GM13977 (cell line): Measurements from ENCODE around the gene ARL4D.

Experiments
- DNase-seq: peaks from one replicate; pipeline ENCODE4 v3.0.0; 2012; ENCODE audit warnings: low spot score
- in situ Hi-C: fragments of 300-500 bp; cut with MboI; formaldehyde crosslinking; loops from one replicate; pipeline ENCODE4 v1.12.0; 2022; ENCODE audit warnings: low sequenced_read_pairs, low pct_unique_long_range_greater_than_20kb, mixed read lengths, inconsistent platforms; ENCODE audit not compliant: unreplicated experiment
- TF ChIP-seq, protein P1 (sequence below): IDR thresholded peaks from 2 replicates; pipeline ENCODE4 v1.5.1; 2012; ENCODE audit warnings: mild to moderate bottlenecking, control low read depth; ENCODE audit not compliant: insufficient read depth; ENCODE audit errors: extremely low read depth, missing control alignments

The ARL4D gene

DNA sequence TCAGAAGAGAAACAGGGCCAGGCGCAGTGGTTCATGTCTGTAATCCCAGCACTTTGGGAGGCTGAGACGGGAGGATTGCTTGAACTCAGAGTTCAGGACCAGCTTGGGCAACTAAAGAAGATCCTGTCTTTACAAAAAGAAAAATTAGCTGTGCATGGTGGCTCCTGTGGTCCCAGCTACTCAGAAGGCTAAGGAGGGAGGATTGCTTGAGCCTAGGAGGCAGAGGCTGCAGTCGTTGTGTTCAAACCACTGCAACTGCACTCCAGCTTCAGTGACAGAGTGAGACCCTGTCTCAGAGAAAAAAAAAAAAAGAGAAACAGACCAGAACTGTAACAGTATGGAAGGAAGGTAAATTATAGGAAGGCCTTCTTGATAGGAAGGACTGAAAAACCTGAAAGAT, 10.3 kb downstream of the ARL4D start:
- TF ChIP-seq, protein P1, sequence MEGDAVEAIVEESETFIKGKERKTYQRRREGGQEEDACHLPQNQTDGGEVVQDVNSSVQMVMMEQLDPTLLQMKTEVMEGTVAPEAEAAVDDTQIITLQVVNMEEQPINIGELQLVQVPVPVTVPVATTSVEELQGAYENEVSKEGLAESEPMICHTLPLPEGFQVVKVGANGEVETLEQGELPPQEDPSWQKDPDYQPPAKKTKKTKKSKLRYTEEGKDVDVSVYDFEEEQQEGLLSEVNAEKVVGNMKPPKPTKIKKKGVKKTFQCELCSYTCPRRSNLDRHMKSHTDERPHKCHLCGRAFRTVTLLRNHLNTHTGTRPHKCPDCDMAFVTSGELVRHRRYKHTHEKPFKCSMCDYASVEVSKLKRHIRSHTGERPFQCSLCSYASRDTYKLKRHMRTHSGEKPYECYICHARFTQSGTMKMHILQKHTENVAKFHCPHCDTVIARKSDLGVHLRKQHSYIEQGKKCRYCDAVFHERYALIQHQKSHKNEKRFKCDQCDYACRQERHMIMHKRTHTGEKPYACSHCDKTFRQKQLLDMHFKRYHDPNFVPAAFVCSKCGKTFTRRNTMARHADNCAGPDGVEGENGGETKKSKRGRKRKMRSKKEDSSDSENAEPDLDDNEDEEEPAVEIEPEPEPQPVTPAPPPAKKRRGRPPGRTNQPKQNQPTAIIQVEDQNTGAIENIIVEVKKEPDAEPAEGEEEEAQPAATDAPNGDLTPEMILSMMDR = no peak
- DNase-seq = no peak
- in situ Hi-C loops = no loop called here

DNA sequence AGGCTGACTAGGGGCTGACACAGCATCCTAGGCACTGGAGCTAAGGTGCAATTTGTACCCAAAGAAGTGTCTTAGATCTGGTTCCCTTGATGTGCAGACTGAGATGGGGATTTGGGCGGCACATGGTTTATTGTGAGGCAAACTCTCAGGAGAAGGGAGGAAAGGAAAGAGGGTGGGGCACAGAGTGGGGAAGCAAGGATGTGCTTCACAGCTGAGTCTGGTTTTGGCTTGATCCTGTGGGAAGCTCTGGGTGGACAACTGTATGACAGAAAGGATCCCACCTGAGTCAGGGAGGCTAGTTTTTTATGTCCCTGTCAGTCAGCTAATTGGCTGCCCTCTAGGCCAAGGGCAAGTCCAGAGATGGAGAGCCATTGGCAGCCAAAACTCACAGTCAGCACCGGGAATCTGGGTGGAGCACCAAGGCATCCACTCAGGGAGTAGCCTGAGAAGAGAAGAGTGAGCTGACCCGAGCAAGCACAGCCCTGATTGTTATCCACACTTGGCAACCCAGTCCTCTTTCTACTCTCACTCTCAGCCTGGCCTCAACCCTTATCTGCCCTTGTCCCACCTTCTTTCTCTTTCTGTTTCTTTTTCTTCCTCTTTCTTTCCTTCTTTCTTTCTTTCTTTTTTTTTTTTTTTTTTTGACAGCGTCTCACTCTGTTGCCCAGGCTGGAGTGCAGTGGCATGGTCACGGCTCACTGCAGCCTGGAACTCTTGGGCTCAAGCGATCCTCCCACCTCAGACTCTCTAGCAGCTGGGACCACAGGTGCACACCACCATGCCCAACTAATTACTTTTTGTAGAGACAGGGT, 12.0 kb downstream of the ARL4D start:
- in situ Hi-C loops = no loop called here
- TF ChIP-seq, protein P1 = no peak
- DNase-seq = no peak

DNA sequence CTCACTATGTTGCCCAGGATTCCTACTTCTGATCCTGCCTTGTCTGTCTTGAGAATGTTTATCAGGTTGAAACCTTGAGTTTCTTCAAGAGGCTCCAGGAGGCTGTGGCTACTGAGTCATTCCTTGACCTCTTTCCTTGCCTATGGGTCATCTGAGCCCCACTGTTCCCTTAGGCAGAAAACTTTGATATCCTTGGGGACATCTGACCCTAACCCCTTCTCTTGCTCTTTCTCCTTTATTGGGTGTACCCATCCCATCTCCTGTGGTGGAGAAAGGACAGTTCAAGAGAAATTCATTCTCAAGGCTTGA, 12.5 kb downstream of the ARL4D start:
- in situ Hi-C loops = no loop called here
- TF ChIP-seq, protein P1 = no peak
- DNase-seq = no peak

- no peak for DNase-seq
- TF ChIP-seq, protein P1 = no peak
- in situ Hi-C loops = no loop called here
Measured at GRCh38 chr17:43411749-43412148, 13.0 kb downstream of the ARL4D start.

GRCh38 chr17:43412166-43412565, 13.4 kb downstream of the ARL4D start:
- no peak for DNase-seq
- TF ChIP-seq, protein P1 = no peak
- in situ Hi-C loops = no loop called here

DNA sequence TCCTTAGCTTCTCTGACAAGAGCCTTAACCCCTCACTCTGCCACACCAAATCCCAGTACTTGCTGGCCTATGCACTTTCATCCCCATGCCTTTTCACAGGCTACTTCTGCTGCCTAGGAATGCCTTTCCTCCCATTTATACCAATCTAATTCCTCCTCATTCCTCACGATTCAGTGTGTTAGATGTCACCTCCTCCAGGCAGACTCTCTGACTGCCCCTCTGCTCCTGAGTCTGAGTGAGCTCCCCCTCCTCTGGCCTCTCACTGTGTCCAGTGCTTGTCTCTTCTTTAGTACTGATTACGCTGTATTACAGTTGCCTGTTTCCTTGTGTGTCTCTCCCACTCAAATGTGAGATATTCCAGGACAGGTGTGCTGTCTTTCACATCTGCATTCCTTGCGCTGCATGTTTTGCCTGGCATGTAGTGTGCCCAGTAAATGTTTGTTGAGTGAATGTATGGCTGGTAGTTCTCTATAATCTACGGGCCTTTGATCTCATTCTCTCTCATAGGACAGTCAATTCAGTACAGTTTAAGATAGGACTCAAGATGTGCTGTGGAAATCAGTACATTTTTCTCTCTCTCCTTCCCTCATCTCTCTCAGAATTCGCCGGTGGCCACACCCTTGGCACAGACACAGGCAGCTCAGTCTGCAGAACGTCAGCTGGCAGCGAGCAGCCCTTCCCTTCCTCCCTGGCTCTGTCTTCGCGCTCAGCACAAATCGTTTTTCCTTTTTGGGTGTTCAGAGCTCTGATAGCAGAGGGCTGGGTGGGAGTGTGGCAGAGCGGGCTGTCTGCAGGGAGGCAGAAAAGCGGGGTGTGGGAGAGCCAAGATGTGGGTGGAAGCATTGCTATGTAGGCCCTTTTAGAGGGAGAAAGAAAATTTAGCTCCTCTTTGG, 18.5 kb downstream of the ARL4D start:
- in situ Hi-C loops = no loop called here
- no peak for DNase-seq
- TF ChIP-seq, protein P1 = no peak
